Testis (tissue), 2 donors: ENCODE data around the gene NDOR1.

Source experiments
- CTCF ChIP-seq, 3 experiments: fragments of 450-650 bp in 2 of 3; fragments of 200-600 bp in 1 of 3; sonication (generic) in 1 of 3; IDR thresholded peaks; one replicate each; pipeline ENCODE4 v1.5.1; 2016 to 2019; ENCODE audit warnings: antibody characterized with exemption in 3 of 3, mild to moderate bottlenecking in 2 of 3, moderate library complexity in 1 of 3
- POLR2A ChIP-seq: fragments of 450-650 bp; IDR thresholded peaks from one replicate; pipeline ENCODE4 v1.6.1; 2017; ENCODE audit warnings: antibody characterized with exemption, mild to moderate bottlenecking, moderate library complexity

- no peak for TF ChIP-seq CTCF (IDR thresholded peaks at IDR 0.05)
- TF ChIP-seq POLR2A, result no peak
These were observed 57.4 kb downstream of the NDOR1 start for GRCh38 chr9:137262909-137263285.
